Prostate gland (tissue), 2 donors: ENCODE data around the gene DDTL. TPM values are rescaled to one million over a fixed set of nuclear protein-coding genes. Genes with fewer than 3 reads are reported as not detected.

Experiments used
- DNase-seq: peaks from one replicate; pipeline ENCODE4 v3.0.0-alpha.2; 2019; ENCODE audit warnings: low spot score
- H3K27ac ChIP-seq, 2 donors: fragments of 200-600 bp; sonication (generic); 2 replicates each; pipeline ENCODE4 v1.5.1; 2017 to 2019
- H3K27me3 ChIP-seq: fragments of 200-600 bp; sonication (generic); replicated peaks from 2 replicates; pipeline ENCODE4 v1.5.1; 2019; ENCODE audit not compliant: insufficient read depth
- H3K36me3 ChIP-seq, 2 donors: fragments of 200-600 bp; sonication (generic); 1 replicate in 1 of 2; 2 replicates in 1 of 2; pipeline versions ENCODE4 v1.5.1 to v1.8.1; 2017 to 2019
- H3K4me1 ChIP-seq: fragments of 200-600 bp; sonication (generic); replicated peaks from 2 replicates; pipeline ENCODE4 v1.5.1; 2019
- H3K4me3 ChIP-seq, 2 donors: fragments of 200-600 bp; sonication (generic); 2 replicates each; pipeline ENCODE4 v1.5.1; 2017 to 2019
- H3K9me3 ChIP-seq: fragments of 200-600 bp; sonication (generic); 2 replicates; pipeline ENCODE4 v1.5.1; 2017
- POLR2A ChIP-seq: fragments of 450-650 bp; IDR thresholded peaks from one replicate; pipeline ENCODE4 v1.6.1; 2016; ENCODE audit warnings: antibody characterized with exemption, mild to moderate bottlenecking
- POLR2AphosphoS5 ChIP-seq: sonication (generic); formaldehyde crosslinking; IDR thresholded peaks from one replicate; pipeline ENCODE4 v1.6.1; 2017; ENCODE audit warnings: antibody characterized with exemption
- WGBS: methylation state at CpG from one replicate; pipeline ENCODE4 v1.1.5; 2018; 5-methylcytosine and 5-hydroxymethylcytosine counted together
- intact Hi-C: fragments of 100-400 bp; cut with DNase I; formaldehyde crosslinking; loops from one replicate; pipeline ENCODE4 v1.14.2; 2022
- total RNA-seq, 2 donors: library from RNA; depleted of rRNA; stranded (reverse); fragments of >200 nt; gene quantifications; one replicate each; pipeline ENCODE4 v1.1.0, GENCODE V29; 2016
- TF ChIP-seq, protein P1 (sequence below), 4 experiments: fragments of 200-600 bp in 2 of 4; fragments of 450-650 bp in 2 of 4; sonication (generic) in 2 of 4; IDR thresholded peaks; 1 replicate in 3 of 4; 2 replicates in 1 of 4; pipeline ENCODE4 v1.5.1; 2016 to 2019; ENCODE audit warnings: antibody characterized with exemption in 4 of 4, mild to moderate bottlenecking in 2 of 4, moderate library complexity in 2 of 4

Gene DDTL
- total RNA-seq, 2 donors from 2014 or later, result 2.2 TPM; not detected in 1

DNA sequence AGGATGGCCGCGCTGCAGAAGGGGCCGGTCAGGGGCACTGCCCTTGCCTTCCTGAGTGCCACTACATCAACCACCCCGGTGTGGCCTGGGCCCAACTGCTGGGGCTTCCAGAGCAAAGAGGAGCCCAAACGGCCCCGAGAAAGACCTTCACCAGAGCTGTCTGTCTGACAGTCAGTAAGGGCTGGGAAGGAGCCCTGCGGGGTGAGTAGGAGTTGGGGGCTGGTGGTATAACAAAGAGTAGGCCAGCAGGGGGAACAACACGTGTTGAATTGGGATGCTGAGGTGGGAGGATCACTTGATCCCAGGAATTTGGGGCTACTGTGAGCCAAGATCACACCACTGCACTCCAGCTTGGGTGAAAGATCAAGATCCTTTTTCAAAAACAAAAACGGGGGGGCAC lies 34.6 kb downstream of the DDTL start:
- intact Hi-C loops, result no loop called here
- Histone ChIP-seq H3K27me3 (no peaks in the 10 kb centered on the region), H3K36me3 (no peaks in the 10 kb centered on the region), H3K9me3 (no peaks in the 10 kb centered on the region), H3K4me3 (no peak overlapping the region), H3K27ac (no peak overlapping the region), H3K4me1 (no peaks in the 10 kb centered on the region)
- TF ChIP-seq, protein P1, sequence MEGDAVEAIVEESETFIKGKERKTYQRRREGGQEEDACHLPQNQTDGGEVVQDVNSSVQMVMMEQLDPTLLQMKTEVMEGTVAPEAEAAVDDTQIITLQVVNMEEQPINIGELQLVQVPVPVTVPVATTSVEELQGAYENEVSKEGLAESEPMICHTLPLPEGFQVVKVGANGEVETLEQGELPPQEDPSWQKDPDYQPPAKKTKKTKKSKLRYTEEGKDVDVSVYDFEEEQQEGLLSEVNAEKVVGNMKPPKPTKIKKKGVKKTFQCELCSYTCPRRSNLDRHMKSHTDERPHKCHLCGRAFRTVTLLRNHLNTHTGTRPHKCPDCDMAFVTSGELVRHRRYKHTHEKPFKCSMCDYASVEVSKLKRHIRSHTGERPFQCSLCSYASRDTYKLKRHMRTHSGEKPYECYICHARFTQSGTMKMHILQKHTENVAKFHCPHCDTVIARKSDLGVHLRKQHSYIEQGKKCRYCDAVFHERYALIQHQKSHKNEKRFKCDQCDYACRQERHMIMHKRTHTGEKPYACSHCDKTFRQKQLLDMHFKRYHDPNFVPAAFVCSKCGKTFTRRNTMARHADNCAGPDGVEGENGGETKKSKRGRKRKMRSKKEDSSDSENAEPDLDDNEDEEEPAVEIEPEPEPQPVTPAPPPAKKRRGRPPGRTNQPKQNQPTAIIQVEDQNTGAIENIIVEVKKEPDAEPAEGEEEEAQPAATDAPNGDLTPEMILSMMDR (IDR thresholded peaks at IDR 0.05), result no peak
- TF ChIP-seq POLR2AphosphoS5, result no peak
- TF ChIP-seq POLR2A, result no peak
- no peak for DNase-seq
- WGBS, result 88% methylated on average over 9 of the region's 9 CpGs

DNA sequence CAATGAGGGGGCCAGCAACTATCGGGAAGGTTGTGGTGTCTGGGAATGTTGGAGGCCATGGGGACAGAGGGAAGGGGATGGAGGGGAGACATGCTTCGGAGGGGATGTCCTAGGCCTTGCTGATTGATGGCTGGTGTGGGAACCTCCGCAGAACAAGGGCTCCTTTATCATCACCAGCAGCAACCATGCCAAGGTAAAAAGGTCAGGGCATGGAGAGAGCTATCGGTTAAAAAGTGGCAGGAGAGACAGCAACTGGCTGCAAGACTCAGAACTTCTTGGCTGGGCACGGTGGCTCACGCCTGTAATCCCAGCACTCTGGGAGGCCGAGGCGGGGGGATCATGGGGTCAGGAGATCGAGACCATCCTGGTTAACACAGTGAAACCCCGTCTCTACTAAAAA lies 35.6 kb downstream of the DDTL start:
- TF ChIP-seq POLR2AphosphoS5, result no peak
- TF ChIP-seq POLR2A, result no peak
- TF ChIP-seq, protein P1 (IDR thresholded peaks at IDR 0.05), result no peak
- H3K27ac ChIP-seq, result no peak overlapping the region
- H3K4me1 ChIP-seq, result no peaks in the 10 kb centered on the region
- no peaks in the 10 kb centered on the region for H3K9me3 ChIP-seq
- H3K36me3 ChIP-seq, result no peaks in the 10 kb centered on the region
- no peak overlapping the region for H3K4me3 ChIP-seq
- no peak for DNase-seq
- intact Hi-C loops, result no loop called here
- no peaks in the 10 kb centered on the region for H3K27me3 ChIP-seq
- 88% methylated on average over 10 of the region's 10 CpGs for WGBS

DNA sequence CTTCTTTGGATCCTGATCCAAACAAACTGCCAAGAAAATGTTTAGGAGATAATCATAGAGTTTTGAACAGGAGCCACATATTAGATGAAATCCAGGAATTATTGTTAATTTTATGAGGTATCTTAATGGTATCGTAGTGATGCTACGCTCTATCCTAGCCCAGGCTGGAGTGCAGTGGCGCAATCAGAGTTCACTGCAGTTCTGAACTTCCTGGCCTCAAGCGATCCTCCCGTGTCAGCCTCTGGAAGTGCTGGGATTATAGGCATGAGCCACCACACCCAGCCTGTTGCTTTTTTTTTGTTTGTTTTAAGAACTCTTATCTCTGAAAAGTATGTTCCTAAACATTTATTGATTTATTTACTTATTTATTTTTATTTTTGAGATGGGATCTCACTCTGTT lies 36.2 kb downstream of the DDTL start:
- intact Hi-C loops, result no loop called here
- no peak for TF ChIP-seq POLR2A
- TF ChIP-seq, protein P1 (IDR thresholded peaks at IDR 0.05), result no peak
- TF ChIP-seq POLR2AphosphoS5, result no peak
- Histone ChIP-seq H3K9me3 (no peaks in the 10 kb centered on the region), H3K36me3 (no peaks in the 10 kb centered on the region), H3K4me1 (no peaks in the 10 kb centered on the region), H3K27ac (no peak overlapping the region), H3K27me3 (no peaks in the 10 kb centered on the region), H3K4me3 (no peak overlapping the region)
- DNase-seq, result no peak
- 80% methylated on average over 5 of the region's 5 CpGs for WGBS

DNA sequence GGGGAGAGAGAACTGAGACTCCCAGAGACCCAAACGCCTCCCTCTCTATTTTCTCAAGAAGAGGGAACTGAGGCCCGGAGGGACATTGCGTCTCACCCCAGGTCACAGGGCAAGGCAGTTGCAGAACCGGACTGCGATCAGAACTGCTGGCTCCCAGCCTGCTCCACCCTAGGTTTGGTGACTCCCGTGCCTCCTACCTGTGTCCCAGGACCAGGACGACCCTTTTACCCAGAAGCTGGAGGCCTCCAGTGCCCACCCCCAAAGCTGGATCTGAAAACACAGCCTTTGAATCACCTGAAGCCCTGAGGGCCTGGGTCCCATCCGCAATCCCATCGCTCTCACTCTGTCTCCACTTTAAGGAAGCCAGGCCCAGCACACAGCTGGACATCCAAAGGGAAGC lies 37.2 kb downstream of the DDTL start:
- WGBS, result 86% methylated on average over 9 of the region's 9 CpGs
- Histone ChIP-seq H3K27me3 (no peaks in the 10 kb centered on the region), H3K9me3 (no peaks in the 10 kb centered on the region), H3K4me3 (no peak overlapping the region), H3K4me1 (no peaks in the 10 kb centered on the region), H3K27ac (no peak overlapping the region), H3K36me3 (no peaks in the 10 kb centered on the region)
- DNase-seq, result no peak
- TF ChIP-seq, protein P1 (IDR thresholded peaks at IDR 0.05), result no peak
- TF ChIP-seq POLR2A, result no peak
- intact Hi-C loops, result no loop called here

GRCh38 chr22:24005201-24005600 lies 38.5 kb downstream of the DDTL start, which contains the start of gene GSTT4:
GSTT4 (minus strand) TSS chr22:24005453; CDS start chr22:24005356, 97 bp downstream.
- no peak for TF ChIP-seq POLR2AphosphoS5
- TF ChIP-seq, protein P1 (IDR thresholded peaks at IDR 0.05), result no peak
- no peak for TF ChIP-seq POLR2A
- intact Hi-C loops, result loop anchor here (5.0 kb wide), 1 partner anchor 152 kb away; no protein-coding TSS in a partner anchor
- no peak within 1 kb of the TSS for H3K4me3 ChIP-seq
- 64% methylated on average over 6 of the region's 6 CpGs for WGBS
- no peak for DNase-seq
- H3K27me3 ChIP-seq, result no peaks in the 10 kb centered on the region
- no peaks in the 10 kb centered on the region for H3K9me3 ChIP-seq
- no peak within 1 kb of the TSS for H3K27ac ChIP-seq
- H3K4me1 ChIP-seq, result no peaks in the 10 kb centered on the region
- H3K36me3 ChIP-seq, result no peaks in the 10 kb centered on the region
